ENCODE data around the gene LDB3.

GRCh38 chr10:86706977-86707376 lies 38.7 kb downstream of the LDB3 start:
- TF ChIP-seq POLR2AphosphoS5 (IDR thresholded peaks at IDR 0.05), result no peak
- TF ChIP-seq CTCF (IDR thresholded peaks at IDR 0.05 in 8 of 11, conservative IDR thresholded peaks at IDR 0.05 in 3 of 11), result no peak
- no peak for TF ChIP-seq POLR2A (IDR thresholded peaks at IDR 0.05)

Measured in spleen (tissue), 7 donors.